ENCODE data around the gene ACMSD. TPM values are rescaled to one million over a fixed set of nuclear protein-coding genes. Genes with fewer than 3 reads are reported as not detected.
"Not testable (repeated sequence)": the region's sequence is repeated elsewhere in the genome, so short reads cannot be mapped to it uniquely, and the experiment has no call there.

Gene ACMSD
- total RNA-seq, 1 donor from 2014 or later = not detected

DNA sequence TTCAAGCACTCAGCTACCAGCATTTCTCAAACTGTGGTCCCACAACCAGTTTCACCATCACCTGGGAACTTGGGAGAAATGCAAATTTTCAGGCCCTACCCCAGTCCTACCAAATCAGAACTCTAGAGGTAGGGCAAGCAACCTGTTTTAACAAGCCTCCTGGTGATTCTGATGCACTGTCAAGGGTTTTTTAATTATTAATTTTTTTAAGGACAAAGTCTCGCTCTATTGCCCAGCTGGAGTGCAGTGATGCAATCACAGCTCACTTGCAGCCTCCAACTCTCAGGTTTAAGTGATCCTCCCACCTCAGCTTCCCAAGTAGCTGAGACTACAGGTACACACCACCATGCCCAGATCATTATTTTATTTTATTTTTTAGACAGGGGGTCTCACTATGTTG lies 7.8 kb downstream of the ACMSD start:
- DNase-seq (ENCODE audit: low spot score in 2 of 2) (no peak), FAIRE-seq (no peak)

DNA sequence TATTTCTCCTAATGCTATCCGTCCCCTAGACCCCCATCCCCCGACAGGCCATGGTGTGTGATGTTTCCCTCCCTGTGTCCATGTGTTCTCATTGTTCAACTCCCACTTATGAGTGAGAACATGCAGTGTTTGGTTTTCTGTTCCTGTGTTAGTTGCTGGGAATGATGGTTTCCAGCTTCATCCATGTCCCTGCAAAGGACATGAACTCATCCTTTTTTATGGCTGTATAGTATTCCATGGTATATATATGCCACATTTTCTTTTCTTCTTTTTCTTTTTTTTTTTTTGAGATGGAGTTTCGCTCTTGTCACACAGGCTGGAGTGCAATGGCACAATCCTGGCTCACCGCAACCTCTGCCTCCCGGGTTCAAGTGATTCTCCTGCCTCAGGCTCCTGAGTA lies 9.2 kb downstream of the ACMSD start:
- FAIRE-seq; DNase-seq (ENCODE audit: low spot score in 2 of 2): not testable (repeated sequence)

DNA sequence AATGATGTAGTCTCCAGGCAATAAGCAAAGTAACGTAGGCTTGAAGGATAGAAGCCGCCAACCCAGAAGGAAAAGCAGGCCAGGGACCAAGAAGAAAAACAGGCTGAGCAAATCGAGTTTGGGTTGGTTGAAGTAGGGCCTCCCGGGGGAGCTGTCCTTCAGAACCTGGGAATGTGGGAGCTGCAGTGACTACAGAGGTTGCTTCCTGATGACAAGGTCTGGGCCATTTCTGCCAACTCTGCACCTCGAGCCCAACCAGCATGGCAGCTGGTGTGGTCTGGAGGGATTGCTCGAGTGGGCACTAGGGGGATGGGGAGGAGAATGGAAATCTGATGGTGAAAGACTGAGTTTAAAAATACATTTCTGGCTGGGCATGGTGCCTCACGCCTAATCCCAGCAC lies 14.1 kb downstream of the ACMSD start:
- FAIRE-seq (no peak), DNase-seq (ENCODE audit: low spot score in 2 of 2) (no peak)

- no peak for FAIRE-seq
Measured at GRCh38 chr2:134855709-134856108, 17.3 kb downstream of the ACMSD start.

GRCh38 chr2:134858245-134858644 lies 19.8 kb downstream of the ACMSD start:
- DNase-seq (ENCODE audit: low spot score in 2 of 2) (no peak), FAIRE-seq (no peak)

More at GRCh38 chr2:134855709-134856108, 17.3 kb downstream of the ACMSD start:
- no peak for DNase-seq (ENCODE audit: low spot score in 2 of 2)

DNA sequence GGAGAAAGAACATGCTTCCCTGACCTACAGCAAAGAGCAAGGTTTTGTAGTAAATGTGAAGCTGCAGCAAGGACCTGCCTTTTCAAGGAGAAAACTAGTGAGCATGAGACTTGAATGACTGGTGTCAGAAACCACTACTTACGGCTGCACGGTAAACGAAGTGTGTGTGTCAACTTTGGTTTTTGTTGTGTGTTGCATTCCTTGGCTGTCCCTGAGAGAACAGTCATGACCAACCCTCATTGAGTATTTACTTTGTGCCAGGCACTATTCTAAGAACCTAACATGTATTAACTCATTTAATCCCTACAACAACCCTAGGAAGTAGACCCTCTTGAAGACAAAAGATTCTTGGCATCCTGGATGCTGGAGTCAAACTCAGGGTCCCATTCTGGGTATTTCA lies 22.8 kb downstream of the ACMSD start:
- no peak for DNase-seq (ENCODE audit: low spot score in 2 of 2)
- FAIRE-seq = no peak

GRCh38 chr2:134862069-134862468 lies 23.7 kb downstream of the ACMSD start:
- FAIRE-seq = no peak
- DNase-seq (ENCODE audit: low spot score in 2 of 2) = no peak

GRCh38 chr2:134862674-134863073 lies 24.3 kb downstream of the ACMSD start:
- FAIRE-seq = no peak
- DNase-seq (ENCODE audit: low spot score in 2 of 2) = no peak

GRCh38 chr2:134863446-134863845 lies 25.0 kb downstream of the ACMSD start:
- FAIRE-seq = no peak
- DNase-seq (ENCODE audit: low spot score in 2 of 2) = no peak

DNA sequence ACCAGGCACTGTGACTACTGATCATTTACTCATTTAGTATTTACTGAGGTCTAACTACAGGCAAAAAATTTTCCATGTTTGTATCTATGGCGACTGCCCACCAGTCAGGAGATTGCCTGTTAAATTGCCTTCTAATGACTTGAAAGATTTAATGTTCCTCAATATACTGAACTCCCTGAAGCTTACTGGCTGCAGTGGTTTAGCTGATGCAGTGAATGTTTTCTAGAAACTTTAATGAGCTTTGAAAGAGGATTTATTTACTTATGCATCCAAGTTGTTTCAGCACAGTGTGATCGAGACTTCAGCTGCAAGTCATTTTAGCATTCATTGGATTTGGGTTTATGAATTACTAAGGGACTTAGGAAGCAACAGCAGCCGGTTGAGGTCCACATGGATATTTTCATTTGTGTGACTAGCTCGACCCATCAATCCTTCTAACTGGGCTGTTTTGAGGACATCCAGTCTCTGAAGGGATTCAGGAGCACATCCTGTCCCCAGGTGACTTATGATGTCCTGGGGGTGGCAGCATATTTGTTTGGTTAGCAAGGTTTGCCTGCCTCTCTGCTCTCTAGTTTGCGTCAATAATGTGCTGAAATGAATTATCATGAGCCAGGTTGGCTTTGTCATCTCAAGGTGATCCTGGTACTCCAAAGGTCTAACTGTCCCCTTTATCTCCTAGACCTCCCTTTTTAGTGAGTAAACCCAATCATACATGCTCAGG lies 26.8 kb downstream of the ACMSD start:
- DNase-seq (ENCODE audit: low spot score in 2 of 2) (no peak), FAIRE-seq (no peak)

DNA sequence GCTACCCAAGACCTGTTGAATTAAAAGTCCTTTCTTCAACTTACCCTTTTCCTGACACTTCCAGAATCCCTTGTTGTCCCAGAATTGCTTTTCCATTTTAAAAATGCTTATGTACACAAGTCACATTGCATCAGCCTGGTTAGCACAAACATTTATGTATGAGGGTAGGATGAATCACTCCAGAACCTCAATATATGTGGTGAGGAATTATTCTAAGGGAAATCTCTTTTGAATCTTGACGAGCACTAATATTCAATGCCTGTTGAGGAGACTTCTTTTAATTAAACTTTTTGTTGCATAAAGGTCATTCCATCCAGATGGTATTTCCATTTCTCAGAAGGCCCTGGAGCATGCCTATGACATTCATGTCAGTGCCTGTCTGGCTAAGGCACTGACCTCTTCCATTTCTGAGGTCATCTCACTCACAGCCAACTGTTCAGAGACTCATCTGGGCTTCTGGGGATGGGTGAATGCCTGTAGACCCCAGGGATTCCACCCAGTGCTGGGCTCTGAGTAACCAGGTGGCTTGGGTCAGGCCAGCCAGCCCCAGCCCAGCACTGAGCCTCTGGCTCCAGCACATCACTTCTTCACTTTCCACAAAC lies 28.2 kb downstream of the ACMSD start:
- FAIRE-seq = no peak
- no peak for DNase-seq (ENCODE audit: low spot score in 2 of 2)

DNA sequence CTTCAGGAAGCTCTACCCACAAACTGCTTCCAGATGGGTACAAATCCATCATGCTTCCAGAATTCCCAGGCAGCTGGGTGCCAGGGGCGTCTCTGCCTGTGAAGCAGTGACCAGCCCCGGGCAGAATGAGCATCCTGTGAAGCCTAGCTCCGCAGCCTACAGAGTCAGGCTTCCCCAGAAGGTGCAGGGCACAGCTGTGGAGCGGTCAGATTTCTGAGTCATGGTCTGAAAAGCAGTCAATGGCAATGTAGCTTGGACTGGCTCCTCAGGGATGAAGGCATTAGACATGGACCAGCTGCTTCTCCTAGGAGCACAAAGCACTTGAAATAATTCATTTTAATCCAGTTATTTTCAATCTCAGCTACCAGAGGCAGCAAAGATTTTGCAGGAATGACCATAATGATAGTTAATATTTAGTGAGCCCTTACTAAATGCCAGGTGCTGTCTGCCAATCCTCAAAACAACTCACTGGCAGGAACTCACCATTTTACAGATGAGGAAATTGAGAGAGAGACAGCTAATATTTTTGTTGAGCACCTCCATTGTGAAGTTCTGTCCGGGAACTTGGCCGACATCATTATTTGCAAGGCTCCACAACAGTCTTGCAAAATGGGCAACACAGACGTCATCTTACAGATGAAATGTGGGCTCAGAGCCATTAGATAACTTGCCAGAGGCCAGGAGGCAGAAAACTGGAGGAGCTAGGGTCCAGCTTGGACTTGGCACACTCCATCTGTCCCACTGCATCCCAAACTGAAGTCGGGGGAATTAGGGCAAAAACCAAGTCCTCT lies 31.7 kb downstream of the ACMSD start:
- no peak for DNase-seq (ENCODE audit: low spot score in 2 of 2)
- no peak for FAIRE-seq

DNA sequence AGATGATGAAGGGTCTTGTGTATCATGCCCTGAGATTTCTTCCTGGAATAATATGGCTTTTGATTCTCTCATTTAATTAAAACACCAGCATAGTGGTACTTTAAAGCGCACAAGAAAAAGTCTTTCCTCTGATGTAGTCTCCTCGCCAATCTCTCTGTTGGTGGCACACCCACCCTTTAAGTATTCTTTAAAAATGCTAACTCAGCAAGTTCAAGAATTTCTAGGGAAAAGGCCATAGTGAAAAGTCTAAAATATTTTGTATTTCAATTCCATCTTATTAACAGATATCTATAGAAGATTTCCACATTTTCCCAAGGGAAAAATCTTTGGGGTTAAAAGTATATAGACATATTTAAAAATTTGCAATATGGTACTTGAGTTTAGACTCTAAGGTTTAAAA lies 34.7 kb downstream of the ACMSD start:
- DNase-seq (ENCODE audit: low spot score in 2 of 2) (no peak), FAIRE-seq (no peak)

- FAIRE-seq (no peak), DNase-seq (ENCODE audit: low spot score in 2 of 2) (no peak)
Measured at GRCh38 chr2:134875309-134875708, 36.9 kb downstream of the ACMSD start.

- FAIRE-seq = no peak
- no peak for DNase-seq (ENCODE audit: low spot score in 2 of 2)
Measured at GRCh38 chr2:134882773-134883172, 44.4 kb downstream of the ACMSD start.

DNA sequence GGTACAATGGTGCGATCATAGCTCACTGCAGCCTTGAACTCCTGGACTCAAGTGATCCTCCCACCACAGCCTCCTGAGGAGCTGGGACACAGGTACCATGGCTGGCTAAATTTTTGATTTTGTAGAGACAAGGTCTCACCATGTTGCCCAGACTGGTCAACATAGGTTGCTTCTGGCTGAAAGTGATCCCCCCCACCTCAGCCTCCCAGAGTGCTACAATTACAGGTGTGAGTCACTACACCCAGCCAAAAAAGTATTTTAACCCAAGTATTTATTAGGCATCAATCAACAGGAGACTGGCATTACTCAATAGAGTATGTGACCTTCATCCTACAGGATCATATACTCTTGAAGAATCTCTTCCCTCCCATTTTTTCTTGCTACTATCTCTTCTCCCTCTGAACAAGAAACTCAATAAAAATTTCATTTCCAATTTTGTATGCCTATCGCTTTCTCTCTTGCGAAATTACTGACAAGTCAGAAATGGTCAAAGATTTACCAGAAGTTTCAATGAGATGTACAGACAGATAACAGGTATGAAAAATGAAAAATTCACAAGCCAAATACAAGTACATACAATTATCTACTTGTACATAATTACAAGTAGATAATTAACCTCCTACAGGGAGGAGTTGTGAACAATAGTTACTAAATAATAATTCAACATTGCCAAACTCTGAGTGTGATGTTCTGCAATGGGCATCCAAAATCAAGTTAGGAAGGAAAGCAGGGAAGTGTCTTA lies 45.3 kb downstream of the ACMSD start:
- DNase-seq (ENCODE audit: low spot score in 2 of 2) = no peak
- no peak for FAIRE-seq

DNA sequence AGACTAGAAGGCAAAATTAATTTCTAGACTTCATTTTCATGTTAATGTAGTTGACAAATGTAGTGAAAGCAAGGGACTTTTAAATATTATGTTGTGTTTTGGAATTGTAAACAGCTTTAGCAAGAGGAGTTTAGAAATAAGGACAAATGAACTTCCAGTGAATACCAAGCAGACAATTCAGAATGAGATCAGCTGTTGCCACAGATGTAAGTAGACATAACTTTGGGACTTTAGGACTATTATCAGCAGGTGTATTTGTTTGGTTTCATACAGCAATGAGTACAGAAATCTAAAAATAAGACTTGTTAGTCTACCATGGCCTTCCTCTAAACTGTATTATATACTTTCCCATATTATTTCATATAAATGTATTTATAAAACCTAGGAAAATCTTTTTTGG lies 46.0 kb downstream of the ACMSD start:
- no peak for FAIRE-seq
- DNase-seq (ENCODE audit: low spot score in 2 of 2) = no peak

DNA sequence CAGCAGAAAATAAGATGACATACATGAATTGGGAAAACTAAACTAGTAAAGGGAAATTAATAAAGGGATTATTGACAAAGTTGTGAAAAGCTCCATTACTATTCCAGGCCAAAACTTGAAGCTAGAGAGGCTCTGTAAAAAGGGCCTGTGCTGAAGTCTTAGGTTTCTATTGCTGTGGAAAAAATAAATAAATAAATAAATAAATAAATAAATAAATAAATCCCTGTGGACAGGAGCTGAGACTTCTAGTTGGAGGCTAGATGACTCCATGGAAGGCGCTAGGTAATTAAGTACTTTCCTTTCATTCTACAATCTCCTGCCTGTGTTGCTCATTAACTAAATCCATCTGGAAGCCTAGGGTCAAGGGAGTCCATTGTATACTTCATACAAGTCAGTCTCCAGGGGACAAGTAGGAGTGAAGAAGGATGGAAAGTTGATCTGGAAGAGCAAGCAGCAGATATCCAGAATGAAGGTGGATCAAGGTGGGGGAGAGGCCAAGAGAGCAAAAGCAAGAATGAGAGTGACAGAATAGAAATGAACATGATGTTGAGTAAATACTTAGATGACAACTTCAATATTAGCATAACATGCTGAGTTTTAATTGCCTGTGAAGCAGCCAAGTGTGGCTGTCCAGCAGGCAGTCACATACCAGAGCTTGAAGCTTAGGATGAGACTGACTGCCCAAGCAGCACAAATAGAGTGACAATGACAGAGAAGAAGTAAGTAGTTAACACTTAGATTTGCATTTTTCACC lies 54.0 kb downstream of the ACMSD start:
- DNase-seq (ENCODE audit: low spot score in 2 of 2) = no peak
- FAIRE-seq = no peak

DNA sequence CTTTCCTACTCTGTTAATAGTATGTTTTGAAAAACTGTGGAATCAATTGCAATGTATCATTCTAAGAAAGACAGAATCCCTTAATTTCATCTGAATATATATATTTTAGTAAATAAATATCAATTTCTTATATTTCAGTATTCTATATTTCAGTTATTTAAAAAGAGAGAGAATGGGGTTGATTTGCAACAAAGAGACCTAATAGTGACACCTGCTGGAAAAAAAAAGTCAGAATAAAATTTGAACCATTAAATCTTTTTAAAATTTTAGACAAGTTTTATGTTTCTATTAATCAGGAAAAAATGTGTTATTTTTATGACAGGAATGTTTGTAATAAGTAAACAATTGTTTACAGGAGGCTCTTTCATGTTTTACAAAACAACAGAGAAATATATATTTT lies 59.5 kb downstream of the ACMSD start:
- DNase-seq (ENCODE audit: low spot score in 2 of 2) (no peak), FAIRE-seq (peak; percentile 96)

- DNase-seq (ENCODE audit: low spot score in 2 of 2) (no peak), FAIRE-seq (no peak)
Measured at GRCh38 chr2:134899204-134899603, 60.8 kb downstream of the ACMSD start.
